Thoracic aorta (tissue), 2 donors: Measurements from ENCODE around the gene RILPL2. TPM values are rescaled to one million over a fixed set of nuclear protein-coding genes. Genes with fewer than 3 reads are reported as not detected.

Source experiments
- ATAC-seq: fragments of 150-250 bp; one replicate; pipeline ENCODE4 v1.8.0; 2017; ENCODE audit warnings: low read depth; ENCODE audit not compliant: insufficient number of reproducible peaks, low FRiP score
- DNase-seq: peaks from one replicate; pipeline ENCODE4 v3.0.0-alpha.2; 2020; ENCODE audit warnings: low spot score
- H3K27ac ChIP-seq, 2 donors: fragments of 200-600 bp; sonication (generic); 1 replicate in 1 of 2; 2 replicates in 1 of 2; pipeline ENCODE4 v1.5.1; 2016; ENCODE audit warnings: mild to moderate bottlenecking in 2 of 2, moderate library complexity in 2 of 2
- H3K27me3 ChIP-seq: fragments of 200-600 bp; sonication (generic); replicated peaks from 2 replicates; pipeline ENCODE4 v1.6.0; 2016; ENCODE audit warnings: mild to moderate bottlenecking; ENCODE audit not compliant: insufficient read depth
- H3K36me3 ChIP-seq: fragments of 200-600 bp; sonication (generic); one replicate; pipeline ENCODE4 v1.5.1; 2016
- H3K4me1 ChIP-seq, 2 donors: fragments of 200-600 bp; sonication (generic); 1 replicate in 1 of 2; 2 replicates in 1 of 2; pipeline versions ENCODE4 v1.5.1 to v1.6.0; 2016; ENCODE audit warnings: low read depth in 2 of 2, mild to moderate bottlenecking in 1 of 2; ENCODE audit not compliant: control insufficient read depth in 1 of 2
- H3K4me3 ChIP-seq: fragments of 200-600 bp; sonication (generic); 2 replicates; pipeline ENCODE4 v1.5.1; 2016; ENCODE audit warnings: mild to moderate bottlenecking
- H3K9me3 ChIP-seq: fragments of 200-600 bp; sonication (generic); 2 replicates; pipeline ENCODE4 v1.5.1; 2016
- total RNA-seq, 2 donors: library from RNA; depleted of rRNA; stranded (reverse); fragments of >200 nt; gene quantifications; one replicate each; pipeline versions ENCODE4 v1.1.0 to v1.2.3, GENCODE V29; 2016
- TF ChIP-seq, protein P1 (sequence below): fragments of 200-600 bp; sonication (generic); IDR thresholded peaks from one replicate; pipeline ENCODE4 v1.5.1; 2019; ENCODE audit warnings: antibody characterized with exemption

Gene RILPL2
- total RNA-seq, 2 donors from 2014 or later = 15.9 to 18.1 TPM

DNA sequence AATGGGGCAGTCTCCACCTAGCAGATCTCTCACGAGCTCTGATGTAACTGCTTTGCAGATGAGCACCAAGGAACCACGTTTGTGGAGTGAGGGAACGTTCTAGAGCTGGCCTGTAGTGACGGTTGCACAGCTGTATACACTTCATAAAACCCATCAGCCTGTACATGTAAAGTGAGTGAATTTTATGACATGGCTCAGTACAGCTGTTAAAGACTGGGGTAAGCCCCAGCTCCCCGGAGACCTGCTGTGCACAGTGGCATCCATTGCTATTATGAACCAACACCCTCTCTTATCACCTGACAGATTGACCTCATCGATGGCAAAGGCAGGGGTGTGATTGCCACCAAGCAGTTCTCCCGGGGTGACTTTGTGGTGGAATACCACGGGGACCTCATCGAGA lies 31.9 kb downstream of the RILPL2 start:
- TF ChIP-seq, protein P1, sequence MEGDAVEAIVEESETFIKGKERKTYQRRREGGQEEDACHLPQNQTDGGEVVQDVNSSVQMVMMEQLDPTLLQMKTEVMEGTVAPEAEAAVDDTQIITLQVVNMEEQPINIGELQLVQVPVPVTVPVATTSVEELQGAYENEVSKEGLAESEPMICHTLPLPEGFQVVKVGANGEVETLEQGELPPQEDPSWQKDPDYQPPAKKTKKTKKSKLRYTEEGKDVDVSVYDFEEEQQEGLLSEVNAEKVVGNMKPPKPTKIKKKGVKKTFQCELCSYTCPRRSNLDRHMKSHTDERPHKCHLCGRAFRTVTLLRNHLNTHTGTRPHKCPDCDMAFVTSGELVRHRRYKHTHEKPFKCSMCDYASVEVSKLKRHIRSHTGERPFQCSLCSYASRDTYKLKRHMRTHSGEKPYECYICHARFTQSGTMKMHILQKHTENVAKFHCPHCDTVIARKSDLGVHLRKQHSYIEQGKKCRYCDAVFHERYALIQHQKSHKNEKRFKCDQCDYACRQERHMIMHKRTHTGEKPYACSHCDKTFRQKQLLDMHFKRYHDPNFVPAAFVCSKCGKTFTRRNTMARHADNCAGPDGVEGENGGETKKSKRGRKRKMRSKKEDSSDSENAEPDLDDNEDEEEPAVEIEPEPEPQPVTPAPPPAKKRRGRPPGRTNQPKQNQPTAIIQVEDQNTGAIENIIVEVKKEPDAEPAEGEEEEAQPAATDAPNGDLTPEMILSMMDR = no peak
- Histone ChIP-seq H3K4me1 (peaks cover 19 to 37% of the 10 kb centered on the region in 2 donors), H3K27me3 (no peaks in the 10 kb centered on the region), H3K9me3 (no peaks in the 10 kb centered on the region), H3K27ac (no peak overlapping the region), H3K4me3 (no peak overlapping the region), H3K36me3 (peaks cover 64% of the 10 kb centered on the region)
- ATAC-seq = no peak
- DNase-seq = no peak

DNA sequence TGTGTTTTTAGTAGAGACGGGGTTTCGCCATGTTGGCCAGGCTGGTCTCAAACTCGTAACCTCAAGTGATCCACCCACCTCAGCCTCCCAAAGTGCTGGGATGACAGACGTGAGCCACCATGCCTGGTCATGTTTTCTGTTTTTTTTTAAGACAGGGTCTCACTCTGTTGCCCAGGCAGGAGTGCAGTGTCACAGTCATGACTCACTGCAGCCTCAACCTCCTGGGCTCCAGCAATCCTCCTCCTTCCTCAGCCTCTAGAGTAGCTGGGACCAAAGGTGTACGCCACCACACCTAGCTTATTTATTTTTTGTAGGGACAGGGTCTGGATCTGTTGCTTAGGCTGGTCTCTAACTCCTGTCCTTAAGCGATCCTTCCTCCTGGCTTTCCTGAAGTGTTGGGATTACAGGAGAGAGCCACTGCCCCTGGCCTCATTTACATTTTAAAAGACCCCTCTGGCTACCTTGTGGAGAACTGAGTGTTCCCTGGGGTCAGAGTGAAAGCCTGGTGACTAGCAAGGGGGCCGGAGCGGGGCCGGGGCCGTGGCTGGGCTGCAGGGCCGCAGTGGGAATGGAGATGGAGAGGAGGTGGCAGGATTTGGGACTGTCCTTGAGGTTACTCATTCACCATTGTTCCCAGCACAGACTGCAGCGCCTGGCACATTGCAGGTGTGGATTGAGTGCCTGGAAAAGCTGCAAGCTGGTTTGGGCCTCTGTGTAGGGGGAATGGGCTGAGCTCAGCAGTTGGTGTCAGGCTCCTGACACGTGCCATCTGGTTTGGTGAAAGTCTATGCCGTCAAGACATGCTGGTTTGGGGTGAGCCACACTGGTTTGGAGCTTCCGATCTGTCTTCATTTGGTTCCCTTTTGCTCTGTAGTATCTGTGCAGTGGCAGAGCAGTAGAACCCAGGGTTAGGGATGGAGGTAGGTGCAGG lies 34.5 kb downstream of the RILPL2 start:
- Histone ChIP-seq H3K4me3 (no peak overlapping the region), H3K27me3 (no peaks in the 10 kb centered on the region), H3K9me3 (no peaks in the 10 kb centered on the region), H3K4me1 (peaks cover 40 to 63% of the 10 kb centered on the region in 2 donors), H3K36me3 (peaks cover 53% of the 10 kb centered on the region), H3K27ac (peak overlapping the region; percentile 53 to 54)
- ATAC-seq (no peak), DNase-seq (no peak)
- TF ChIP-seq, protein P1 = no peak

DNA sequence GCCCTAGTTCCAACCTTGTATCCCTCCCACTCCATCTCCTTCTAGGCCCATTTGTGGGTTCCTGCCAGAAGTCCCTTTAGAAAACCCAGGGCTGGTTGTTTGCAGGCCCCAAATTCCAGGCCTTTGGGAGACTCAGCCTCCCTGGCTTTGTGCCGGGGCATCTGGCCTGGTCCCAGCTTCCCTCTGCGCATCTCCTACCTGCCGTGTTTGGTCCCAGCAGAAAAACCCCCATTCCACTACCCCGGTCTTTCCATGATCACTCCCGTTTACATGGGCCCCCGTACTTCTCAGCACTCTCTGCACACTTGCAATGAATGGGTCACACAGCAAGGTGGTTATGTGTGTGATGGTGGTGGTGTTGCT lies 37.2 kb downstream of the RILPL2 start:
- no peak for ATAC-seq

DNA sequence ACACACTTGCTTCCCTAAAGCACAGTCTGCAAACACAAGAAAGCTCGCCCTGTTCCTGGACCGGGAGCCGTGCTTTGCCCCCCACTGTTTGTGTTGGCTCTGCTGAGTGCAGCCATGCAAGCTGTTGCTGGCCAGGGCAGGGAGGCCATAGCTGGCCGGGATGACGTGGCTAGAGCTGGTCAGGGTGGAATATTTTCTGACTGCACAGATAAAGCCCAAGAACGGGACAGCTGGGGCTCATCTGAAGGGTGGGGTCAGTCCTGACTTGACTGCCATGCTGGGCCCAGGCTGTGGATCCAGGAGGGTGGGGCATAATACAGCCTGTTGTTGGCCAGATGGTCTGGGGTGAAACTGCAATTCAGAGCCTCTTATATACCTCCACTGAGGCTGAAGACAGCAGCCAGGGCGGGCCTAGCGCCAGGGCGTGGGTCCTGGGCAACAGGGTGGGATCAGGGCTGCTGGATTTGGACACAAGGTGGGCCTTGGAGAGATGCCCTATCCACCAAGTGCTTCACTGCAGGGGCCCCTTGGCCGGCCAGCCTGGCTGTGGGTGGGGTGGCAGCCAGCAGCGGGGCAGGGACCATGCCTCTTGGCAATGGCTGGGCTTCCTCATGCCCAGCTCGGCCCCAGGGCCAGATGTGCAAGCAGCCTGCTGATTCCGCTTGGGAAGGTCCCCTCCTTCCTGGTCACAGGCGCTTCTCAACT lies 37.8 kb downstream of the RILPL2 start:
- peaks cover 50% of the 10 kb centered on the region for H3K36me3 ChIP-seq
- H3K4me3 ChIP-seq = peak overlapping the region; percentile 58
- H3K9me3 ChIP-seq = no peaks in the 10 kb centered on the region
- TF ChIP-seq, protein P1 = no peak
- peak; percentile 56 for DNase-seq
- peak; percentile 64 for ATAC-seq
- peak overlapping the region; percentile 94 to 97 for H3K27ac ChIP-seq
- no peaks in the 10 kb centered on the region for H3K27me3 ChIP-seq
- peaks cover 50 to 93% of the 10 kb centered on the region in 2 donors for H3K4me1 ChIP-seq

More for the DNA sequence above, 37.2 kb downstream of the RILPL2 start:
- Histone ChIP-seq H3K4me3 (peak overlapping the region; percentile 58), H3K9me3 (no peaks in the 10 kb centered on the region), H3K27ac (peak overlapping the region; percentile 94 to 97), H3K36me3 (peaks cover 54% of the 10 kb centered on the region), H3K27me3 (no peaks in the 10 kb centered on the region), H3K4me1 (peaks cover 50 to 91% of the 10 kb centered on the region in 2 donors)
- TF ChIP-seq, protein P1 = no peak
- DNase-seq = no peak

DNA sequence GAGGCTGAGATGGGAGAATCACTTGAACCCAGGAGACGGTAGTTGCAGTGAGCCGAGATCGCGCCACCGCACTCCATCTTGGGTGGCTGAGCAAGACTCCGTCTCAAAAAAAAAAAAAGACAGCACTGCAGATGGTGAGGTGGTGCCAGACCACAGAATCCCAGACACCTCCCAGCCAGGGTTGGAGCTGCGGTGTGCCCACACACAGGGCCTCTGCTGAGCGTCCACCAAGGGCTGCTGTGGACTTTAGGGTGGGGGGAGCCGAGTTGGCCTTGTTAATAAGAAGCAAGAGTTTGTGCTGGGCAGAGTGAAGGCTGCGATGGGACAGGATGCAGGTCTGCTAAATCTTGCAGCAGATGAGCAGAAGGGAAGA lies 38.3 kb downstream of the RILPL2 start:
- Histone ChIP-seq H3K4me3 (peak overlapping the region; percentile 58), H3K4me1 (peaks cover 50 to 93% of the 10 kb centered on the region in 2 donors)

More for the DNA sequence above, 38.3 kb downstream of the RILPL2 start:
- no peaks in the 10 kb centered on the region for H3K9me3 ChIP-seq
- H3K36me3 ChIP-seq = peaks cover 45% of the 10 kb centered on the region
- no peak for ATAC-seq
- H3K27me3 ChIP-seq = no peaks in the 10 kb centered on the region
- DNase-seq = no peak
- TF ChIP-seq, protein P1 = no peak
- H3K27ac ChIP-seq = peak overlapping the region; percentile 94 to 97
